ENCODE measurements around the gene CDC42BPB. TPM values are rescaled to one million over a fixed set of nuclear protein-coding genes. Genes with fewer than 3 reads are reported as not detected.

CDC42BPB gene
- total and polyA plus RNA-seq, 2 of the 13 experiments (the other 11 are each of a cell fraction or from before 2014, with no cell fraction given): 19.7 to 32.3 TPM

GRCh38 chr14:103094406-103095209 is 37.3 kb upstream of the CDC42BPB start, which contains the start of gene EXOC3L4 (continued):
- TF ChIP-seq ZSCAN12 (CRISPR knock-in tag; IDR thresholded peaks at IDR 0.05): no peak
- TF ChIP-seq NR2F6 (IDR thresholded peaks at IDR 0.05): no peak; the same call in 1 of the 2 replicates
- TF ChIP-seq NR2F6 (CRISPR knock-in tag; IDR thresholded peaks at IDR 0.05): no peak
- peak; percentile 39 for TF ChIP-seq MAX (IDR thresholded peaks at IDR 0.05)
- TF ChIP-seq NFYC (CRISPR knock-in tag; IDR thresholded peaks at IDR 0.05): no peak
- TF ChIP-seq GABPA (IDR thresholded peaks at IDR 0.05; ENCODE audit: low read depth, low read length): no peak
- TF ChIP-seq GABPA (CRISPR knock-in tag; IDR thresholded peaks at IDR 0.05; ENCODE audit: low read depth): peak; percentile 77
- TF ChIP-seq ZNF260 (CRISPR knock-in tag; IDR thresholded peaks at IDR 0.05; ENCODE audit: borderline replicate concordance, low read depth): no peak
- no peak for TF ChIP-seq GMEB1 (CRISPR knock-in tag; IDR thresholded peaks at IDR 0.05; ENCODE audit: borderline replicate concordance)
- peak; percentile 84; the same call in 1 of the 2 replicates for TF ChIP-seq ZNF784 (CRISPR knock-in tag; IDR thresholded peaks at IDR 0.05; ENCODE audit: borderline replicate concordance)
- TF ChIP-seq ZNF792 (CRISPR knock-in tag; IDR thresholded peaks at IDR 0.05): no peak
- 0 out of 2 replicates have a peak, but pooled peaks have one; percentile 39 for TF ChIP-seq CCDC6 (CRISPR knock-in tag; IDR thresholded peaks at IDR 0.05)
- peak; percentile 57; the same call in 1 of the 2 replicates for TF ChIP-seq YEATS4 (CRISPR knock-in tag; IDR thresholded peaks at IDR 0.05; ENCODE audit: borderline replicate concordance)
- TF ChIP-seq, protein P1, sequence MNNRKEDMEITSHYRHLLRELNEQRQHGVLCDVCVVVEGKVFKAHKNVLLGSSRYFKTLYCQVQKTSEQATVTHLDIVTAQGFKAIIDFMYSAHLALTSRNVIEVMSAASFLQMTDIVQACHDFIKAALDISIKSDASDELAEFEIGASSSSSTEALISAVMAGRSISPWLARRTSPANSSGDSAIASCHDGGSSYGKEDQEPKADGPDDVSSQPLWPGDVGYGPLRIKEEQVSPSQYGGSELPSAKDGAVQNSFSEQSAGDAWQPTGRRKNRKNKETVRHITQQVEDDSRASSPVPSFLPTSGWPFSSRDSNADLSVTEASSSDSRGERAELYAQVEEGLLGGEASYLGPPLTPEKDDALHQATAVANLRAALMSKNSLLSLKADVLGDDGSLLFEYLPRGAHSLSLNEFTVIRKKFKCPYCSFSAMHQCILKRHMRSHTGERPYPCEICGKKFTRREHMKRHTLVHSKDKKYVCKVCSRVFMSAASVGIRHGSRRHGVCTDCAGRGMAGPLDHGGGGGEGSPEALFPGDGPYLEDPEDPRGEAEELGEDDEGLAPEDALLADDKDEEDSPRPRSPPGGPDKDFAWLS (CRISPR knock-in tag; IDR thresholded peaks at IDR 0.05; ENCODE audit: borderline replicate concordance): no peak
- no peak for TF ChIP-seq ZNF800 (CRISPR knock-in tag; IDR thresholded peaks at IDR 0.05)
- no peak for TF ChIP-seq JDP2 (CRISPR knock-in tag; IDR thresholded peaks at IDR 0.05; ENCODE audit: borderline replicate concordance)
- TF ChIP-seq CBX2 (IDR thresholded peaks at IDR 0.05; ENCODE audit: low read depth, low read length): no peak
- no peak for TF ChIP-seq CBX2 (CRISPR knock-in tag; IDR thresholded peaks at IDR 0.05; ENCODE audit: low read depth)
- TF ChIP-seq FLYWCH1 (CRISPR knock-in tag; IDR thresholded peaks at IDR 0.05): no peak
- TF ChIP-seq ZNF850 (CRISPR knock-in tag; conservative IDR thresholded peaks at IDR 0.05): 0 out of 2 replicates have a peak, but pooled peaks have one; percentile 52
- TF ChIP-seq MTA3 (CRISPR knock-in tag; IDR thresholded peaks at IDR 0.05): no peak
- no peak for TF ChIP-seq LCORL (IDR thresholded peaks at IDR 0.05)
- TF ChIP-seq LCORL (CRISPR knock-in tag; IDR thresholded peaks at IDR 0.05): no peak; the same call in 1 of the 2 replicates
- TF ChIP-seq NR1H2 (CRISPR knock-in tag; IDR thresholded peaks at IDR 0.05; ENCODE audit: borderline replicate concordance, low read depth): no peak
- peak; percentile 6; the same call in 1 of the 2 replicates for TF ChIP-seq ZNF629 (CRISPR knock-in tag; conservative IDR thresholded peaks at IDR 0.05)
- no peak for TF ChIP-seq ZNF446 (CRISPR knock-in tag; IDR thresholded peaks at IDR 0.05)
